GM03348 (cell line): ENCODE results near the gene HCN2.
"Not testable (repeated sequence)": the region's sequence is repeated elsewhere in the genome, so short reads cannot be mapped to it uniquely, and the experiment has no call there.

Experiments
- DNase-seq: peaks from one replicate; pipeline ENCODE4 v3.0.0; 2012; ENCODE audit warnings: low spot score

HCN2 gene

GRCh38 chr19:604355-604754 is 14.7 kb downstream of the HCN2 start:
- no peak for DNase-seq

GRCh38 chr19:605061-605971 is 15.6 kb downstream of the HCN2 start:
- not testable (repeated sequence) for DNase-seq

GRCh38 chr19:607301-608154 is 17.8 kb downstream of the HCN2 start:
- no peak for DNase-seq

- no peak for DNase-seq
Observed at GRCh38 chr19:608155-609003, 18.7 kb downstream of the HCN2 start.

- no peak for DNase-seq
Observed at GRCh38 chr19:609004-609346, 19.3 kb downstream of the HCN2 start.

- DNase-seq: no peak
Observed at GRCh38 chr19:610071-610800, 20.6 kb downstream of the HCN2 start.

- peak; percentile 83 for DNase-seq
Observed at GRCh38 chr19:610801-611480, 21.3 kb downstream of the HCN2 start.

- DNase-seq: peak; percentile 92
Observed at GRCh38 chr19:611481-611868, 21.8 kb downstream of the HCN2 start.

GRCh38 chr19:612941-613340 is 23.3 kb downstream of the HCN2 start:
- DNase-seq: no peak

GRCh38 chr19:613732-614567 is 24.3 kb downstream of the HCN2 start:
- DNase-seq: no peak

GRCh38 chr19:615619-616018 is 25.9 kb downstream of the HCN2 start:
- no peak for DNase-seq

GRCh38 chr19:616062-616700 is 26.5 kb downstream of the HCN2 start:
- DNase-seq: no peak

- DNase-seq: no peak
Observed at GRCh38 chr19:616747-617526, 27.3 kb downstream of the HCN2 start.

- DNase-seq: no peak
Observed at GRCh38 chr19:617551-618246, 28.0 kb downstream of the HCN2 start.

GRCh38 chr19:618247-618619 is 28.6 kb downstream of the HCN2 start:
- DNase-seq: no peak

GRCh38 chr19:618674-619285 is 29.1 kb downstream of the HCN2 start:
- no peak for DNase-seq

GRCh38 chr19:619286-620002 is 29.8 kb downstream of the HCN2 start:
- no peak for DNase-seq
